ENCODE measurements around the gene FOXO6. TPM values are rescaled to one million over a fixed set of nuclear protein-coding genes. Genes with fewer than 3 reads are reported as not detected.

The FOXO6 gene
- total RNA-seq, 2 donors from 2014 or later = 3.3 to 5.0 TPM

DNA sequence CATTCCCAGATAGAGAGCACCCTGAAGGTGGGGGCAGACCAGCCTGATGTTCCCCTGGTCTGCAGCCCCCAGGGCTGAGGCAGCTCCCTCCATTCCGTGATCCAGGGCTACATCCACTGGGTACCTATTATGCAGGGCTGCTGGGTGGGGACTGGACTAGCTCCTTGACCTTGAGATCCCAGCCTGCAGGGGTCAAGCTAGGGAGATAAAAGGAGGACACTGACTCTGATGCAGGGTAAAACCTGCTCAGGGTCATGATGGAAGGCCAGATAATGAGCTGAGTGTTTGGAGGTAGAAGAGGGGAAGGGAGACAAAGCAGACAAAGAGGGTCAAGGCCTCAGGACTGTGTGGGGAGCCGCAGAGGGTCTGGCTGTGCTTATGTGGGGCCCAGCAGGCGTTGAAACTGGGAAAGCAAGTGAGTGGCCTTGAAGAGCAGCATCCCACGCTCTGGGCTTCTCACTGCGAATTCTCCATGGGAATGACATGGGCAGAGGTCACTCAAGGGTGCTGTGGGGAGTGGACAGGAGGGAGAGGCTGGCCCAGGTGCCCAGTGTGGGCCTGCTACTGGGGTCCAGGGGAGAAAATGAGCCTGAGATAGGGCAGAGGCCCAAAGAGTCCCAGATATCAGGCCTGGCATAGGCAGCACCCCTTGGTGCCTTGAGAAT, 9.7 kb downstream of the FOXO6 start:
- H3K27ac ChIP-seq = no peak overlapping the region

DNA sequence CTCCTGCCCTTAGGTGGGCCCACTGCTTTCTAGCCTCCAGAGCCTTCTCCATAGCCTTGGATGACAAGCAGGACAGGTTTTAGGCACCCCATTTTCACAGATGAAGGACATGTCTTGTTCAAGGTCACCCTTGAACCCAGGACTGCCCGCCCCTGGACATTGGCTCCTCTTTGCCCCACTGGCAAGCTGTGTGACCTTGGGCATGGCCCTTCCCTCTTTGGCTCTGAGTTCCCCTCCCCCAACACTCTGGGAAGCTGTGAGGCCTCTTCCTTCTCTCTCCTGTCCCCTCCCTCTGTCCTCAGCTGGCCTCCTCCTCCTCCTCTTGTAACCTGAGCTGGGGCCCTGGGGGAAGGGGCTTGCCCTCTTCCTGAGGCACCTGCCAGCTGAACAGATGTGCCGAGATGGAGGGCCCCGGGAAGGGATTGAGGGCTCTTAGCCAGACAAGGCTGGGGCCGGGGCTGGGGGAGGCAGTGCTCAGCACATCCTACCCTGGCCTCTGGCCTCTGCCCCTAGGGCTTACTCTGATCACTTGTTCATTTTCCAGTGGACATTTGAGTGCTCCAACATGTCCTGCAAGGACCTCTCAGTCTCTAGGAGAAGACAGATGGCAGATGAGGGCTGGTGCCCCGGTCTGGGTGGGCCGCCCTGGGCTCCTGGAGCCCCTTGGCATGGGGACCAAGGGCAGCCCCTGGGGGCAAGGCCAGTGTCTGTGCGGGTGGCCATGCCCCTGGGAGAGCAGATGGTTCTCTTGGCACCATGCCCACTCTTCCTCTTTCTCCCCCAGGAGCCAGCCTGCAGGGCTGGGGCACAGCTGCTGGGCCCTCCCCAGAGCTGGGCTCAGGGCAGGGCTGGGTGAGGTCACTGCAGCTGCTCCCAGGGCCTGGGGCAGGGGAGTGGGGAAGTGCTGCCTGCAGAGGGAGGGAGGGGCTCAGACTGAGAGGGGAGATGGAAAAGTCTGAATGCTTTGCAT, 10.7 kb downstream of the FOXO6 start:
- Histone ChIP-seq H3K27me3 (replicated peaks; ENCODE audit: insufficient read depth) (no peaks in the 10 kb centered on the region), H3K9me3 (no peaks in the 10 kb centered on the region), H3K4me1 (replicated peaks) (peaks cover under 1% of the 10 kb centered on the region), H3K36me3 (no peaks in the 10 kb centered on the region), H3K4me3 (no peak overlapping the region), H3K27ac (no peak overlapping the region)
- TF ChIP-seq POLR2A (IDR thresholded peaks at IDR 0.05) (no peak), POLR2AphosphoS5 (IDR thresholded peaks at IDR 0.05) (no peak)
- TF ChIP-seq, protein P1, sequence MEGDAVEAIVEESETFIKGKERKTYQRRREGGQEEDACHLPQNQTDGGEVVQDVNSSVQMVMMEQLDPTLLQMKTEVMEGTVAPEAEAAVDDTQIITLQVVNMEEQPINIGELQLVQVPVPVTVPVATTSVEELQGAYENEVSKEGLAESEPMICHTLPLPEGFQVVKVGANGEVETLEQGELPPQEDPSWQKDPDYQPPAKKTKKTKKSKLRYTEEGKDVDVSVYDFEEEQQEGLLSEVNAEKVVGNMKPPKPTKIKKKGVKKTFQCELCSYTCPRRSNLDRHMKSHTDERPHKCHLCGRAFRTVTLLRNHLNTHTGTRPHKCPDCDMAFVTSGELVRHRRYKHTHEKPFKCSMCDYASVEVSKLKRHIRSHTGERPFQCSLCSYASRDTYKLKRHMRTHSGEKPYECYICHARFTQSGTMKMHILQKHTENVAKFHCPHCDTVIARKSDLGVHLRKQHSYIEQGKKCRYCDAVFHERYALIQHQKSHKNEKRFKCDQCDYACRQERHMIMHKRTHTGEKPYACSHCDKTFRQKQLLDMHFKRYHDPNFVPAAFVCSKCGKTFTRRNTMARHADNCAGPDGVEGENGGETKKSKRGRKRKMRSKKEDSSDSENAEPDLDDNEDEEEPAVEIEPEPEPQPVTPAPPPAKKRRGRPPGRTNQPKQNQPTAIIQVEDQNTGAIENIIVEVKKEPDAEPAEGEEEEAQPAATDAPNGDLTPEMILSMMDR (IDR thresholded peaks at IDR 0.05) = no peak
- 27% methylated on average over 7 of the region's 7 CpGs for WGBS
- intact Hi-C loops (cut with DNase I) = no loop called here
- no peak for DNase-seq (ENCODE audit: low spot score)

More for the DNA sequence above, 9.7 kb downstream of the FOXO6 start:
- Histone ChIP-seq H3K4me1 (replicated peaks) (peaks cover 5% of the 10 kb centered on the region), H3K4me3 (no peak overlapping the region), H3K36me3 (no peaks in the 10 kb centered on the region), H3K9me3 (no peaks in the 10 kb centered on the region), H3K27me3 (replicated peaks; ENCODE audit: insufficient read depth) (no peaks in the 10 kb centered on the region)
- intact Hi-C loops (cut with DNase I) = no loop called here
- TF ChIP-seq POLR2A (IDR thresholded peaks at IDR 0.05) = no peak
- no peak for TF ChIP-seq POLR2AphosphoS5 (IDR thresholded peaks at IDR 0.05)
- TF ChIP-seq, protein P1 (IDR thresholded peaks at IDR 0.05) = no peak
- 94% methylated on average over 5 of the region's 5 CpGs for WGBS
- no peak for DNase-seq (ENCODE audit: low spot score)

- Histone ChIP-seq H3K4me1 (replicated peaks) (no peaks in the 10 kb centered on the region), H3K4me3 (no peak overlapping the region), H3K27ac (no peak overlapping the region), H3K36me3 (no peaks in the 10 kb centered on the region), H3K9me3 (no peaks in the 10 kb centered on the region), H3K27me3 (replicated peaks; ENCODE audit: insufficient read depth) (no peaks in the 10 kb centered on the region)
- DNase-seq (ENCODE audit: low spot score) = no peak
- TF ChIP-seq POLR2A (IDR thresholded peaks at IDR 0.05) (no peak), POLR2AphosphoS5 (IDR thresholded peaks at IDR 0.05) (no peak)
- TF ChIP-seq, protein P1 (IDR thresholded peaks at IDR 0.05) = no peak
- WGBS = 69% methylated on average over 4 of the region's 4 CpGs
- intact Hi-C loops (cut with DNase I) = no loop called here
Observed at GRCh38 chr1:41372600-41372993, 11.4 kb downstream of the FOXO6 start.

DNA sequence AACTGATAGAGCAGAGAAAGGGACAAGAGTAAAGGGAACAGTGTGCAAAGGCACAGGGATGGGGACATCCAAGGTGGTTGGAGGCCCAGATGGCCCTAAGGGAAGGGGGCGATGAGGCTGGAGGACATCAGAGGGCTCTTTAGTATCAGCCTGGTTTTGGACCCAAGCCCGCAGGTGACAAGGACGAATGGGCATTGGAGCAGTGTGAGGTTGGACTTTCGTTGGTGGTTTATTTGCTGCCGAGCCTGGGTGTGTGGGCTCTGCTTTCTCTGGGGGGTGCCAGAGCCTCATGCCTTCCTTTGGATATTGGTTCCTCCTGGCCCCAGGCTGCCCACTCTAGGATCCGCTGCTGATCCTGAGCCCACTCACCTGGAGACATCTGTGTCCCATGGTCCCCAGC, 12.1 kb downstream of the FOXO6 start:
- Histone ChIP-seq H3K36me3 (no peaks in the 10 kb centered on the region), H3K27me3 (replicated peaks; ENCODE audit: insufficient read depth) (no peaks in the 10 kb centered on the region), H3K4me1 (replicated peaks) (no peaks in the 10 kb centered on the region), H3K27ac (no peak overlapping the region), H3K4me3 (no peak overlapping the region), H3K9me3 (no peaks in the 10 kb centered on the region)
- DNase-seq (ENCODE audit: low spot score) = no peak
- TF ChIP-seq POLR2A (IDR thresholded peaks at IDR 0.05) (no peak), POLR2AphosphoS5 (IDR thresholded peaks at IDR 0.05) (no peak)
- TF ChIP-seq, protein P1 (IDR thresholded peaks at IDR 0.05) = no peak
- intact Hi-C loops (cut with DNase I) = no loop called here
- WGBS = 76% methylated on average over 6 of the region's 6 CpGs

Measured in prostate gland (tissue), 2 donors.